HG02938 (cell line): Measurements from ENCODE around the gene GALNTL6.
"Not testable (repeated sequence)": the region's sequence is repeated elsewhere in the genome, so short reads cannot be mapped to it uniquely, and the experiment has no call there.

Experiments
- ATAC-seq: cut with Tn5 transposase; IDR thresholded peaks from one replicate; pipeline ENCODE4 v1.9.1; 2021; ENCODE audit warnings: mild to moderate bottlenecking, moderate library complexity; ENCODE audit not compliant: unreplicated experiment

Gene GALNTL6

DNA sequence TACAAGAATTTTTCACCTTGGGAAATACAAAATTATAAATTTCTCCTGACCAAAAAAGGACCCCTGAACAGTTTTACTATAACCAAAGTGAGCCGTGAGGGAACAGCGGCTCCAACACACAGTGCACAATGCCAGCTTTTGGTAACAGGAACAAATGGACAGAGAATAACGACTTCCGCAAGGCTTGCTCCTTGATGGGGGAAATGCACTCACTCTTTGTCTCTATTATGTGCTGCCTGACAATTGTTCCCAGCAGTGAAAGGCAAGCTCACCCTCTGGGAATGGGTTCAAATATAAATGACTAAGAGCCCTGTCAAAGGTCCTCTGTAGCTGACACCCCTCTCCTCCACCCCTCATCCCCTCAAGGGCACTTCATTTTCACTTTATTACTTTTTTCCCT lies 1029.6 kb downstream of the GALNTL6 start:
- no peak for ATAC-seq

DNA sequence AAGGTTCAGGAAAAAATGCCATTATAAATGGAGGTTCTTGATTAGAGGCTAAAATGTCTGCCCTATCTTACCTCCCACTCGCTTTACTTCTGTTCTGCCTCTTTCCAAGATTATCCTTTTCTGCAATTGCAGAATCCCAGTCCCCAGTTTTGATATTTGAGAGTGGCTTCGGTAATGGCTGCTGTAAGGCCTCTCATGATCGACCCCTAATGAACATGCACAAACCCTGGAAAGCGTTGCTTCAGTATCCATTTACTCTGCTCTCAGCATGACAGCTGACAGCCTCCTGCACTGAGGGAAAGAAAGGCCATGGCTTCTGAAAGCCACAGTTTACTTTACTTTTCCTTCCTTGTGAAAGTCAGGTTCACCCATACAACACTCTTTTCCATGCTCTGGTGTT lies 1030.0 kb downstream of the GALNTL6 start:
- no peak for ATAC-seq

DNA sequence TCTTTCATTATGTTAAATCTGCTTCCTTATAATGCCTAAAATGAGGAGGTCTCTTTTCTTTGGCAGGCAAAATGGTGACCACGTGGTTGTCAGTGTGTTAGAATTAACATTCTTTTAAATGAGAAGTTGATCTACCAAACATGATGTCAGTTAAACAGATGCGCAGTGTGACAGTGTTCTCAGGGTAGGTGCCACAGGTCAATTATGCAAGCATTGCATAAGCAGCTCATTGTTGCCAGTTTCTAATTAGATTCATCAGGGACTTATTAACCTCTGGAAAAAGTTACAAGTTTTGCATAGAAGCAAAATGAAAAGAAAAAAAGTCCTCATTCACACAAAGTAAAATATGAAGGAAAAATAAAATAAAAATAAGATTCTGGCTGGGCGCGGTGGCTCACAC lies 1031.4 kb downstream of the GALNTL6 start:
- ATAC-seq: no peak

DNA sequence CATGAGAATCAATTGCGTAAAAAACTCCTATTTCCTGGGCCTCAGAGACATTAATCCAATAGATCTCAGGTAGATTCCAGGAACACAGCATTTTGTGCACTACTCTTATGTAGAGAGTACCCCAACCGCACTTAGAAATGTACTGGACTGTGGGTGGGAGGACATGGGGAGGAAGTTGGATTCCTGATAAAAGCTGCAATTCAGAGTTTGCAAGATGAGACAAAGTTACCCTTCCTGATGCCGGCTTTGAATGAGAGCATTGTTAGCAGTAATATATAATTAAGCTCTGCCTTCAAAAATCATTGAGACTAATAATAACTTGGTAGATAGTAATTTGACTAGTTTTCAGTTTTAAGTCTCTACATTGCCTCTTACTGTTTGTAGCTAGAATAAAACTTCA lies 1032.1 kb downstream of the GALNTL6 start:
- no peak for ATAC-seq

DNA sequence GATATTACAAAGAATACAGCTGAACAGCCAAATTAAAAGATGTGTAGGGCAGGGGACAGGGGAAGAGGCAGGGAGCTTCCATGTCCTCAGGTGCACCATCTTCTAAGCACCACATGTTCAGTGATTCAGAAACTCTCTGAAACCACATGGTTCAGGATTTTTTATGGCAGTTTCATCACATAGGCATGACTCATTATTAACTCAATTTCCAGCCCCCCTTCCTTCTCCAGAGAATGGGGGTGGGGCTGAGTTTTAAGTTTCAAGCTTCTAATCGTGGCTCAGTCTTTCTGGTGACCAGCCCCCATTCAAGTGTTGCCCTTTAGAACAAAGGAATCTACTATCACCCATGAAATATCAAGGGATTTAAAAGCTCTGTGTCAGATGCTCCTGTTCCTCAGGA lies 1037.6 kb downstream of the GALNTL6 start:
- ATAC-seq: no peak

DNA sequence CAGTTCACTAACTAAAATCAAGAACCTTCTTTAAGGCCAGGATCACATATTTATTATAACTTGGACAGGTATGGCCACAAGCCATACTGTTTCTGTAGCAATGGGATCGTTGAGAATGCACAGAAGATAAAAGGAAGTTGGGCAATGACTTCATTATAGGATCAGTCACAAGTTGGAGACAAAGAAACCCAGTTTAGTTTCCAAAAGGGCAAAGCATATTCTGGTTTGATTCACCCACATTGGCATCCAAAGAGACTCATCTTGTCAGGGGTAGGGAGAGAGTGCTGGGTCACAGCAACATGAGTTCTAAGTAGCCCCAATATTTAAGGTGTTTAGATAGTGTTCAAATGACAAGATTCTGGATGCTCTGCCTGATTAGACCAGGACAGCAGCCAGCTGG lies 1038.3 kb downstream of the GALNTL6 start:
- ATAC-seq: no peak

DNA sequence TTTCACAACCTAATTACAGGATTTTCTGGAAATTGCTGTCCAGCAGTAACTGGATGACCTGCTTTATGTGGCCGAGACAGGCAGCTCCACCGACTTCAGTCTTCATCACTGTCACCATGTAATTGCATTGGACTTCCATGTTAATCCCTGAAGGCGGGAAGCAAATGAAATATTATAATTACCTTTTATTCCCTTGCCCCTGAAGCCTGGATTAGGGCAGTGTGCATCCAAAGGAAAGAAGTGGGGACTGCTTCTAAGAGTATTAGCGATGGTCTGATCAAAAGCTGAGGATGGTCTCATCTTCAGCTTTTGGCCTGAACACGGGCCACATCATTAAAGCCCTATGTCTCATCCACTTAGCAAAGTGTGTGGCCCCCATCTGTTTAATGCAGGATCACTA lies 1043.8 kb downstream of the GALNTL6 start:
- ATAC-seq: no peak

DNA sequence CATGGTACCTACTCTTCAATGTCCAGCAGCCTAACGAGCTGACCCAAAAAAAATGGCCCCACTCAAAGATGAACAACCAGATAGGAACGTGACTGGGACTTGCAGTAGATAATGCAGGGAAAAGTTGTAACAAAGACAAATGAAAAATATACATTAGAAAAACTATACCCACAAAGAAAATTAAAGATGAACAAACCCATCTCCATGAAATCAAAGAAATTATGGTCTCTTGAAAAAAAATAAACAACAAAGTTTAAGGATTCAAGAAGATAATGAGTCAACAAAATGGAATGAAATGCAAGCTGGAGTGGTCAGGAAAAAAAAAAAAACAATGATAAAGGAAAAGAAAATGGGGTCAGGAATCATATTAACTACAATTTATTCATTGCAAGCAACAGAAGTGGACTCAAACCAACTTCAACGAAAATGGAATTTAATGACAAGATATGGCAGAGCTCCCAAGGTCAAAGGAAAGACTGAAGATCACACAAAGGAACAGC lies 1045.6 kb downstream of the GALNTL6 start:
- no peak for ATAC-seq

DNA sequence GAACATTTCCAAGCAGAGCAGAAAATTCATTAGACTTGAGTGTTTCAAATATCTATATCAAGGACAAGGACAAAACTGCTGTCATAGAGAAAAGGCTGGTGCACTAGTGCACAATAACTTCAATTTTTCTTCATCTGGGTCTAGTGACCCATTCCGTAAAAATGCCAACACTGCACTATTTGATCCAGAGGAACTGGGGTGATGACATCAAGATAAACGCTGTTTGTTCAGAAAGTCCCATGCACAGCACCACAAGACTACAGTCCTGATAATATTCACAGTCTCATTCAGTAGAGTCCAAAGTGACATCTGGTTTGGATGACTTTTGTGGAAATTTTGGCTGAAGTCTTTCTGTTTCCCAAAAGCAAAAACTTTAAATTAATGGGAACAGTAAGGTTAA lies 1051.9 kb downstream of the GALNTL6 start:
- no peak for ATAC-seq

DNA sequence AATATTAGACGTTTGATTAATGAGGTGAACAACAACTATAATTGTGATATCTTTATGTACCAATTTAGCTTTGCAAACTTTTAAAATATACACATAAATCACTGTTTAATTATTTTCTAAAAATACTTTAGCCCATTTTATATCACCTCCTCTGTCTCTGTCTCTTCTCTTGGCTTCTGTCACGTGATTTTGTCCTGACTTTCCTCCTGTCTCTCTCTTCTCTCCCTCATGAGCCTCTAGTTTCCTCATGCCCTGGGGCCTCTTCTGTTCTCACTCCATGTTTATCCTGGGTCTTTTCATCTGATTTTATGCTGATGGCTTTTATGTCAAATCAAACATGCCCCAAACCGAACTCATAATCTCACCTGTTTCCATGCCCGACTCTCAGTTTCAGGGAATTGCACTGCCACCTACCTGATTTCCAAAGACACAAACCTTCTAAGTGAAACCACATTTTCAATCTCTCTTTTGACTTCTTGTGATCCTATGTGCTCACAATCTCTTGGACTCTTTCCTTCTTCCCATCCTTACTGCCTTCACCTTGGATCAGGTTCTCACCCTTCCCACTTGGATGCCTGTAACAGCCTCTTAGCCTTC lies 1052.4 kb downstream of the GALNTL6 start:
- no peak for ATAC-seq

DNA sequence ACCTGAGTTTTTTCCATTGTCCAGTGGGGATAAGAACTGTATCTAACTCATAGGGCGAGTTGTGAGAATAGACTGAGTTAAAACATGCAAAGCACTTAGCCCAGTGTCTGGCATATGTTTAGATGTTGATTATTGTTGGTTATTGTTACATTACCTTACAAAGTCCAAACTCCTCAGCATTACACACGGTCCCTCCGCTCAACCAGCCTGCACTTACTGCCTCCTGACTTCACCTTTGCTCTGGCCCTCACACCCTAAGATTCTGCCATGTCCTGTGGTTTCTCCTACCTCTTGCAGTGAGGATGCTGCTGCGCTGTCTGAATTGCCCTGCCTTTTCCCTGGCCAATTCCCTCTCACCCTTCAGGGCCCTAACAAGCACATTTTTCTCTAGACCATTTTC lies 1053.2 kb downstream of the GALNTL6 start:
- ATAC-seq: no peak

DNA sequence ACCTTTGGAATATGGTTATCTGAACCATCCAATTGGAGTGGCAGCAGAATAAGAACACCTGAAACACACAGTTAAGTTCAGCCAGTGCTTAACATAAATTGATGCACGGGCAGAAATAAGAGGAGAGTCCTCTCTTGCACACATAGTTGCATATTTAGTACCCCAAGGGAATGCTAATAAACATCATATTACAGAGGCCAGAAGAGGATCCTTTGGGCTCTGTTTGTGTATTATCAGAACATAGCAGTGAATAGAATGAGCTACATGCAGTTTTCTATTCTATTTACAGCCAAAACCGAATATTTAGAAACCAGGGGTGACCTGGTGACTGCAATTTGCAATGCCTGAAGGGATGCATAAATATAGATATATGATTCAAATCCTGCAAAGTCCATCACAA lies 1054.6 kb downstream of the GALNTL6 start:
- no peak for ATAC-seq

DNA sequence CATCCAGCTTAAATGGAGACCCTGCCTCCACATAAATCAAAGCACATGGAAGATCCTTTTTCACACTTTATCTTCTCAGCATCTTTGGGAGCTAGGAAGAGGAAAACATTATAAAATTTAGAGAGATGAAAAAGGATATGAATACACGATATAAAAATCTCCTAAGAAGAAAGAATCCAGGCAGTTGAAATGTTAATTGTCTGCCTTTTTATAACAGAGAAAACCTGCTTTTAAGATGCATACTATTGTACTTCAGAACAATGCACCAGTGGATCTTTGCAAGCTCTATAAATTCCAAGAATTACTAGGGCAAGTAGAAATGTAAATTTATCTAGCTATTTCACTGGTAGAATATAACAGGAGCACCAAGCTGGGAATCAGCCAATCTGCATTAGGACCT lies 1055.1 kb downstream of the GALNTL6 start:
- ATAC-seq: no peak

DNA sequence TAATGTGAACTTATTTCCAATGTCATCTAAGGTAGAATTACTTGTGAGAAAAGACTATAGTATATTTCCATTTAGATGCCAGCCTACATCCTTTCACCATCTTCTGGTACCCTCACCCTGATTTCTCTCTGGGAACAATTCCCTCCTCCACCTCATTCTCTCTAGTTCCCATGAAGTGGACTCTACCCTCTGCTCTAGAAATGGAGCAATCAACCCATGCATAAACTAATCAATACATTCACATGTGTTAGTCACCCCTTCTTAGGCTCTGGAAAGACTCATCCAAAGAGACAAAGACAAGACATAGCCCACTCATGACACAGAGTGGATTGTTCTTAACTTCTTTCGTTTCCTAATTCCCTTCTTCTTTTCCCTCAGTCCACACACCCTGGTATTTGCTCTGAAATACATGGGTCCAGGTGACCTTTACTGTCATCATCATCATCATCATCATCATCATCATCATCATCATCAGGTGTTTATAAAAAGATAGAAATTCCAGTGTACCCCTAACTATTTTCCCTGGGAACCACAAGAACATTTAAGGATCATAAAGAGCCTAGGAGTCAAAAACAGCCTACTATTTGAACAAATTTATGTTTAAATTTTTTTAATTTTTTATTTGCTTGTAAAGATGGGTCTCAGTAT lies 1056.5 kb downstream of the GALNTL6 start:
- no peak for ATAC-seq

DNA sequence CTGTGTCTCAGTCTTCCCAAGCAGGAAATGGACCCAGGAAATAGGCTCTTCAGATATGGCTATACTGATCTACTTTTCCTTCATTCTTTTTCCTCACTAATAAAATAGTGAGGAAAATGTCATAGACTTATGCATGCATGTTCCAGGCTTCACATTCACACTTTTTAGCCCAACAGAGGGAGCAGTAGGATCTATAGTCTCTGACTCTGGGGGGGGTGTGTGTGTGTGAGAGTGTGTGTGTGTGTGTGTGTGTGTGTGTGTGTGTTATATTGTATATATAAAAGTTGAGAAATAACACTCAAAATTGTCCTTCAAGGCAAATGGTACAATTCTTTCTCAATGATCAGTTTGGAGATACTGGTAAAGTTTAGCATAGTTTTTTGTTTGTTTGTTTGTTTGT lies 1058.2 kb downstream of the GALNTL6 start:
- no peak for ATAC-seq

DNA sequence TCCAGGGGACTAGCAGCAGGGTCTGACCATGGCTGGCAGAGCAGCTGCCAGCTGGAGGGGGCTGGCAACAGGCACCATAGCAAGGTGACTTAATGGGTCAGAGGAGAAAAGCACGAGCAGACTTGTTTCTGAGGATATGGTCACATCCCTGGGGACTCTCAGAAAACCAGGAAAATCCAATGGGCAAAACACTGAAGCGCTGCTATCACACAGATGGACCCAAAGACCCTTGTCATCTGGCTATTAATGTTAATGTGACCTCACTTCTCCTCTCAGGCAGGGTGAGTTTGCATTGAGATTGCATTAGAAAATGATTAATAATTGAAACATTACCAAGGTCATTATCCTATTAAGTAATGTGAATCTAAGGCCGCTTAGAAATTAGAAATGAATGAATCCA lies 1061.7 kb downstream of the GALNTL6 start:
- no peak for ATAC-seq

DNA sequence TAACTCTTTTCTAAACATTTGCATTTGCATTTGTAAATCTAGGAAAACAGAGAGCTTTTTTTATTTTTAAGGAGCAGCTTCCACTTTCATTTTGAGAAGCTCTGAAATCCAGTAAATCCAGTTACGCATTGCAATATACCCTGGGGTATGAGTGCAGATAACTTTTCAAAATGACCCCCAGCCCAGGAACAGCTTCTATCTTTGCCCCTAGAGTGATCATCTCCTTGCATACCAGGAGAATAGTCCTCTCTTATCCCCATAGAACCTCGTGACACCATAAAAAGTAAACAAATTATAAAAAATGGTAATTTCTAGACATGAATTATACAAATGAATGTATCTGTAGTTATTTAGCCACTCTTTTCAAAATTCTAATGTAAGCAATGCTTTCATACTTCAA lies 1063.2 kb downstream of the GALNTL6 start:
- no peak for ATAC-seq

DNA sequence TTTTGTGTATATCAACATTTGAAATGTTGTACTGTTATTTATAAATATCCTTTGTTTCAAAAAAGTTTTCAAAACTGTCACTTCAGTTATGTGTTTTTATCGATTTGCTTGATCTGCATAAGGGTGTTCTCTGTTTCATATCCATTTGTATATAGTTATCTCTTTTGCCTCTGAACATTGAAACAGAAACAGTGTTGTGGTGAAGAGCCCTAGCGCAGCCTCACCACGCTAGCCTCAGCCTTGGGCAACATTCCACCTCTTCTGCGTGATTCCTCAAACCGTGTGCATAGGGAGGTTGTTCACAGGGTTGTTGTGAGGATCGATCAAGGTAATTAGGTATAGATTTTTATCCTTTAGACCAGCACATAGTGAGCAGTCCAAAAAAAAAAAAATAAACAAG lies 1068.4 kb downstream of the GALNTL6 start:
- ATAC-seq: no peak

DNA sequence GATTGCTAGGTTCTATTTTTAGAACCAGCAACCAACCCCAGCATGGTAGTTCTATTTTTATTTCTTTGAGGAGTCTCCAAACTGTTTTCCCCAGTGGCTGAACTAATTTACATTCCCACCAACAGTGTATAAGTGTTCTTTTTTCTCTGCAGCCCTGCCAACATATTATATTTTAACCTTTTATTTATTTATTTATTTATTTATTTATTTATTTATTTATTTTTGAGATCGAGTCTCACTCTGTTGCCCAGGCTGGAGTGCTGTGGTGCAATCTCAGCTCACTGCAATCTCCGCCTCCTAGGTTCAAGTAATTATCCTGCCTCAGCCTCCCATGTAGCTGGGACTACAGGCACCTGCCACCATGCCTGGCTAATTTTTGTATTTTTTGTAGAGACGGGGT lies 1074.2 kb downstream of the GALNTL6 start:
- not testable (repeated sequence) for ATAC-seq

DNA sequence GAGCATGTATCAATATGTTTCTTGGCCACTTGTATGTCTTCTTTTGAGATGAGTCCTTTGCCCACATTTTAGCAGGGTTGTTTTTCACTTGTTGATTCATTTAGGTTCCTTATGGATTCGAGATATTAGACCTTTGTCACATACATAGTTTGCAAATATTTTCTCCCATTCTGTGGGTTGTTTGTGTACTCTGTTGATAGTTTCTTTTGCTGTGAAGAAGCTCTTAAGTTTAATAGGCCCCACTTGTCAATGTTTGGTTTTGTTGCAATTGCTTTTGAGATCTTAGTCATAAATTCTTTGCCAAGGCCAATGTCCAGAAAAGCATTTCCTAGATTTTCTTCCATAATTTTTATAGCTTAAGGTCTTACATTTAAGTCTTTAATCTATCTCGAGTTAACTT lies 1074.8 kb downstream of the GALNTL6 start:
- no peak for ATAC-seq

DNA sequence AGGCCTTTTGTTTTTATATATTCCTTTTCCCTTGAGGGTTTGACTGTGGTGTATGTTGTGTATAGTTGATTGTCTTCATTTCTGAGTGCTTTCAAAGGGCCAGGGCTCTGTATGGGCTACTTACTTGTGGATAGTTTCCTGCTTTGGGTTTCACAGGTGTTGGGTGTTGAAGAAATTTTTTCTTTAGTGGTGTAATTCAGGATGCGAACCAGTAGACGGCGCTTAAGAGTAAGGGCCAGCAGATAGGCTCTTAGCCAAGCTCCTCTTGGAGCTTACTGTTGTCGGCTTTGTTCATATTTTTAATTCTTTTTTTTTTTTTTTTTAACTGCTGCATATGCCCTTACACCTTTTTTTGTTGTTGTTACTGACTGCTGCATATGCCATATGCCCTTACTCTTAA lies 1079.1 kb downstream of the GALNTL6 start:
- ATAC-seq: peak; percentile 64

DNA sequence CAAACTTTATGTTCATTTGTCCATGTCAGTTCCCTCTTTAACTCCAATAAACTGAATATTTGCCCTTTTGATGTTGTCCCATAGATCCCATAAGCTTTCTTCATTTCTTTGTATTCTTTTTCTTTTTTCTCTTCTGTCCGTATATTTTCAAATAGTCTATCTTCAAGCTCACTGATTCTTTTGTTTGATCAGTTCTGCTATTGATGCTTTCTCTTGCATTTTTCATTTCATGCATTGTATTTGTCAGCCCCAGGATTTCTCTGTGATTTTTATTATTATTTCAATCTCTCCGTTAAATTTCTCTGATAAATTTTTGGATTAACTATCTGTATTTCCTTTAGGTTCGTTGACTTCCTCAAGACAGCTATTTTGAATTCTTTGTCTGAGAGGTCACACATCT lies 1082.5 kb downstream of the GALNTL6 start:
- no peak for ATAC-seq

DNA sequence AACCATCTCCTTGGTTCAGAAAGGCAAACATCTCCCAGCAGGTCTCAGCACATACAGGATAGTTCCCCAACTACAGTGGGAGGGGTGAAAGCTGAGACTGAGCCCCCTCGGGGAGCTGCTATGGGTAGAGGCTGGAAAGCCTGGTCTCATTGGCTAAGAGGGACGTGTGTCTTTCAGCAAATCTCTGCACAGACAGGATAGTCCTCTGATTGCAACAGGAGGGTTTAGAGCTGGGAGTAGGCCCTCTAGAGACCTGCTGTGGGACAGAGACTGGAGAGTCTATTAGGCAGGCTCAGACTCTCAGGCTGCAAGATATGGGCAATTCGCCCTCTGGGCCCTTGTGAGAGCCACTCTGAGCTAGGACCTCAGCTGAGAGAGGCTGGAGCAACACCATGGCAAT lies 1083.8 kb downstream of the GALNTL6 start:
- ATAC-seq: no peak
